GM21529 (cell line): Measurements from ENCODE around the gene SLC16A4.

Experiments
- ATAC-seq: cut with Tn5 transposase; IDR thresholded peaks from one replicate; pipeline ENCODE4 v1.9.1; 2021; ENCODE audit not compliant: unreplicated experiment

The SLC16A4 gene

GRCh38 chr1:110335265-110335664 lies 55.6 kb downstream of the SLC16A4 start:
- no peak for ATAC-seq

GRCh38 chr1:110328700-110329099 lies 62.1 kb downstream of the SLC16A4 start:
- no peak for ATAC-seq

DNA sequence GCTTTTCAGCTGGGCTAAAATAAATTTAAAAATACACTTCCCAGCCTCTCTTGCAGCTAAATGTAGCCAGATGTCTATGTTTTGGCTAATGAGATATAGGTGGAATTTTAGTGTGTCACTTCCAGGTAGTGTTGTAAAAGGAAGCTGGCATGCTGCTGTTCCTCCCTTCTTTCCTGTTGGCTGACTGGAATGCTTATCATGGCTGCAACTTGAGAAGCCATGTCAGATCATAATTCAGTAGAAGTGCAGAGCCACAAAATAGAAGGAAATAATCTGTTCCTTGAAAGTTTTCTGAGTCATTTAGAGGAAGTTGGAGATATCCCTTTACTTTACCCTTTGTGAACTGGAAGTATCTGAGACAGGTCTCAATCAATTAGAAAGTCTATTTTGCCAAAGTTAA lies 62.6 kb downstream of the SLC16A4 start:
- no peak for ATAC-seq

GRCh38 chr1:110326826-110327225 lies 64.0 kb downstream of the SLC16A4 start:
- ATAC-seq, result no peak

DNA sequence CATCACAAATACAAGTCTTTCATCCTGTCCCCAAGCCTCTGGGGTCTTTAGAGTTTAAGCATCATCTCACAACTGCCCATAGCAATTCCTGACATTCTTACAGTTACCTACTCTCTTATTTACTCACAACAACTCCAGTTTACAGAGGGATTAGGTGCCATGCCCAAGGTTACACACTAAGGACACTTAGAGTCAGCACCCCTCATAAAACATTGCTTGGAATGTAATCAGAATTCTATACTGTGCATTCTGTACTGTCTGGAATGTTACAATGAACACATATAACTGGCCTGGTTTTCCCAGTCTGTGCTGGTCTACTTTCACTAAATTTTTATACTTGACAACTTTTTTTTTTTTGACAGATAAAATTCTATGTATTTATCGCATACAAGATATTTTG lies 66.2 kb downstream of the SLC16A4 start:
- ATAC-seq, result no peak

DNA sequence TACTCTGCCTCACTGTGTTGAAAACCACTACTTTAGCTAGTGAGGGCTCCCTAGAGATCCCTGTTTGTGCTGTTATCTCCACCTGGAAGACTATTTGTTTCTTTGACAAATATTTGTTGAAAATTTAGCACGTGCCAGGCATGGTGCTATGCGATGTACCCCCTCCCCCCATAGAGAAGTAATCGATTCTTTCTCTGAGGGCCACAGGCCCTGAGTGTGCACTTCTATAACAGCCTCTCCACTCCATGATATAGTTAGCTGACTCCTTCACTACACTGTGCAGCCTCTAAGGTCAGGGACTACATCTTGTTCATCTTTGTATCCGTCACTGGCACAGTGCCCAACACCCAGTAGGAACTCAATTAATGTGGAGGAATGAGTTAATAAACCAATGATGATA lies 69.0 kb downstream of the SLC16A4 start:
- ATAC-seq, result no peak

DNA sequence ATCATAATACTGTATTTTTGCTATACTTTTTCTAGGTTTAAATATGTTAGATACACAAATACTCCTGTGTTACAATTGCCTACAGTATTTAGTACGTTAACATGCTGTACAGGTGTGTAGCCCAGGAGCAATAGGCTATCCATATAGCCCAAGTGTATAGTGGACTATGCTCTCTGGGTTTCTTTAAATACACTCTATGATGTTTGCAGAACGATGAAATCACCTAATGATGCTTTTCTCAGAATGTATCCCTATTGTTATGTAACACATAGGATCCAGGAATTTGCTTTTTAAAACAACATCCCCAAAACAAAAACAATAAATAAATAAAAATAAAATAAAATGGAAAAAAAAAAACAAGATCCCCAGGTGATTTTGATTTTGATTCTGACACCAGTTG lies 69.8 kb downstream of the SLC16A4 start:
- ATAC-seq, result no peak

DNA sequence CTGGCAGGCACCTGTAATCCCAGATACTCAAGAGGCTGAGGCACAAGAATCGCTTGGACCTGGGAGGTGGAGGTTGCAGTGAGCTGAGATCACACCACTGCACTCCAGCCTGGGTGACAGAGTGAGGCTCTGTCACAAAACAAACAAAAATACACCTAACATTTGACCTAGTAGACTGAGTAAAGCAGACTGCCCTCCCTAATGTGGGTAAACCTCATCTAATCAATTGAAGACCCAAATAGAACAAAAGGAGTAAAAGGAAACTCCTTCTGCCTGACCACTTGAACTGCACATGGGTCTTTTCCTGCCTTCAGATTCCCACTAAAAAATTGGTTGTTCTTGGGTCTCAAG lies 70.7 kb downstream of the SLC16A4 start:
- no peak for ATAC-seq

DNA sequence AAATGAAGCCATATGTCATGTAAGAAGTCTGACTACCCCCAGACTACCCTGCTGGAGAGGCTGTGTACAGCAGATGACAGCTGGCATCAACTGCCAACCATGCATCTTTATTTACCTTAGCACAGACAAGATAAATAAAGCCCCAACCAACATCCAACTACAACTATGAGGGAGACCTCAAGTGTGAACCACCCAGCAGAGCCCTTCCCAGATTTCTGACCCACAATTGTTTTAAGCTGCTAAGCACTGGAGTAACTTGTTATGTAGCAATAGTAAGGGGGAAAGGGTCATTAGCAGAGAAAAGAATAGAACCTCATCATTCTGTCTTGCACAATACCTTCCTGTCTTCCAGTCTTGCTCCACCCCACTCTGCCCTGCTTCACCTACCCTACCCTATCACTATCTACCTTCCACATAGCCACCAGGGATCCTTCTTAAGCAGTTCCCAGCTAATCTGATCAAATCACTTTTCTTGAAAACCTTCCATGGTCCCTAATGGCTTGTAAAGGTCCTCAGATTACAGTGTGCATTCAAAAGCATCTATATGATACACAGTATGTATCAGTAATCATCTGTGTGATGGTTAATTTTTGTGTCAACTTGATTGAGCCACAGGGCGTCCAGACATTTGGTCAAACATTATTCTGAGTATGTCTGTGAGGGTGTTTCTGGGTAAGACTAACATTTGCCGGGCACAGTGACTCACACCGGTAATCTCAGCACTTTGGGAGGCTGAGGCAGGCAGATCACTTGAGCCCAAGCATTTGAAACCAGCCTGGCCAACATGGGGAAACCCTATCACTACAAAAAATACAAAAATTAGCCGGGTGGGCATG lies 71.3 kb downstream of the SLC16A4 start:
- ATAC-seq, result no peak

GRCh38 chr1:110318046-110318445 lies 72.8 kb downstream of the SLC16A4 start:
- ATAC-seq, result no peak

DNA sequence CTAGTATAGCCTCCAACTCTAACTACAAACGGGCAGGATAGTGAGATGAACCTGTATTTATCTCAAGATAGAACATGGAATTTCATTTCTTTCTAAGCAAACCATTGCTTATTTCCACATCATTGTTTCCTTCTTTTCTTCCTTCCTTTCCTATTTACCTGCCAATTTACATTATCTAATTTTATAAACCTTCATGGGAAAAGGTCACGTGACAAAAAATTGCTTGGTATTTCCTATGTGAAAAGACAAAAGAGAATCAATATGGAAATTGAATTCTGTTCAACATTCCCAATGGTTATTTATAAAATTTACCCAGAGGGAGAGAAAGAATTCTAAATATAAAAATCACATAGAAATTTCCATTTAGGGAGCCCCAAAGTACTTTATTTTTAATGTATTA lies 74.1 kb downstream of the SLC16A4 start:
- ATAC-seq, result no peak
